Rectal smooth muscle tissue (tissue), 1 donor: Measurements from ENCODE around the gene CLEC16A.
"Not testable (repeated sequence)": the region's sequence is repeated elsewhere in the genome, so short reads cannot be mapped to it uniquely, and the experiment has no call there.

ENCODE experiments used
- H3K27ac ChIP-seq: one replicate; pipeline ENCODE4 v1.7.0; 2013; ENCODE audit warnings: low read depth, low read length, inconsistent platforms
- H3K27me3 ChIP-seq: one replicate; pipeline ENCODE4 v1.7.0; 2013; ENCODE audit warnings: low read length; ENCODE audit not compliant: control insufficient read depth, insufficient read depth
- H3K36me3 ChIP-seq: one replicate; pipeline ENCODE4 v1.7.0; 2013; ENCODE audit warnings: low read length; ENCODE audit not compliant: control insufficient read depth, insufficient read depth
- H3K4me1 ChIP-seq: one replicate; pipeline ENCODE4 v1.7.0; 2013; ENCODE audit warnings: low read length; ENCODE audit not compliant: control insufficient read depth, insufficient read depth
- H3K4me3 ChIP-seq: one replicate; pipeline ENCODE4 v1.7.0; 2013; ENCODE audit warnings: low read length
- H3K9ac ChIP-seq: one replicate; pipeline ENCODE4 v1.7.0; 2013; ENCODE audit warnings: low read length

Gene CLEC16A

DNA sequence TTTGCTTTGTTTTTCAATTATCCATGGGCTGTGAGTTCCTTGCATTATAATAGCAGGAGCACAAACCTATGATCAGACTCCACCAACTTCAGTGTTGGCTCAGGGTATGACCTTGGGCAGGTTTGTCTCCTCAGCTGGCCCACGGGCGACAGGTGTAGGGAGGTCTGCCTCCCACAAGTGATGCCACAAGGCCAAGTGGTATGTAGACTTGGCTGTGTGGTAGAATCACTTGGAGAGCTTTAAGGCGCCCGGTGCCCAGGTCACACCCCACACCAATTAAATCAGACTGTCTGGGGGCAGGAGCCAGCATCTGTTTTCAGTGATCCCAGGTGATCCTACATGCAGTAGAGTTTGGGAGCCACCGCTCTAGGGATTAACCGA is 153.4 kb downstream of the CLEC16A start:
- Histone ChIP-seq H3K36me3 (no peaks in the 10 kb centered on the region), H3K4me1 (peaks cover 42% of the 10 kb centered on the region), H3K4me3 (no peak overlapping the region), H3K9ac (no peak overlapping the region), H3K27me3 (no peaks in the 10 kb centered on the region), H3K27ac (no peak overlapping the region)

DNA sequence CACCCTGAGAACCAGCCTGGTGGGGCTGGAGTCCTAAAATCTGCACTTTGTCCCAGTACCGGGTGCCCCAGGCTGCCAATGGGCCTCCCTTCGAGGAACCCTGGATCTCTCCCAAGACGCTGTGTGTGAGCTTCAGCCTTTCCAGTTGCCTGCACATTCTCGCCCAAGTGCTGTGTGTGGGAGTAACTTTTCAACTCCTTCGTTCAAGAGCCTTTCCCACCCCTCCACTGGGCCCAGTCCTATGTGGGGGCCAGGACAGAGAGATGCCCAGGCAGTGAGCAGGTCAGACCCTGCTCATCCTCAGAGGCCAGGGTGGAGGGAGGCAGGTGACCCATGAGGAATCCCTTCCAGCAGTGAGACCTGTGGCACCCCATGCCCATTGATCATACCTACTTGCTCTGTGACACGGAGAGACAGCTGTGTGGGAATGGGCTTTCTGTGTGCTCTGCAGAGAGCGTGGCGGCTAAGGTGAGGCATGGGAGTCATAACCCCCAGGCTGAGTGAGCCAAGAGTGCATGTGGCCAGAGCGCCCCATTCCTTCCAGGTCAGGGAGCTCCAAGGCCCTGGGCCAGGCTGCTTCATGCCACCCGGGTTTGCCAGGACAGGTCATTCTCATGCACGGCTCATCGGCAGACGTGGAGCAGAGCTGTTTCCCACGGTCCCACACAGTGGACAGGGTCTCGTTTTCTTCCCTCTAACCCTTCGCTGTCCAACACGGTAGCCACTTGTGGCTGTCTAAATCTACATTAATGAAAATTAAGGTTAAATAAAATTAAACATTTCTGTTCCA is 154.4 kb downstream of the CLEC16A start:
- H3K9ac ChIP-seq: no peak overlapping the region
- H3K27me3 ChIP-seq: no peaks in the 10 kb centered on the region
- H3K4me3 ChIP-seq: no peak overlapping the region
- peaks cover 41% of the 10 kb centered on the region for H3K4me1 ChIP-seq
- no peaks in the 10 kb centered on the region for H3K36me3 ChIP-seq
- peak overlapping the region; percentile 11 for H3K27ac ChIP-seq

DNA sequence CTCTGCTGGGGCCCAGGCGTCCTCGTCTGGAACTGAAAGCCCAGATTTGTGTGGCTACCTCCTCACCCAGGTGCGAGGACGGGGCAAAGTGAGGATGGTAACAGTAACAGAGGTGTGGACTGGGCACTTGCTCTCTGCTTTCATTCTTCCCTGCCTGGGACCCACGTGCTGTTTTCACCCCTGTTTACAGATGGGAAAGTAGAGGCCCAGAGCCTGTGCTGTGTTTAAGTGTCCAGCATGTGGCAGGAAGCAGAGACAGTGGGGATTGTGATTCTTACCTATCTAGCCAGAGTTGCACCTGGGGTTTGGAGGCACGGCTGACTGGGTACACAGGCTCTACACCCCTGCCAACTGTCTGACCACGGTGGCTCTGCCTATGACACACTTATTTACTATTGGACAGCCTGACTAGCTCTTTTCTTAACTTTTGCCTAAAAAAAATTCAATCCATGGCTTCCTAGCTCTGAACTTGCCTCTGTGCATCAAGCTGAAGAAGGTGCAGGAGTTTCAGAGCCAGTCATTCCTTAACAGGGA is 155.4 kb downstream of the CLEC16A start:
- H3K27ac ChIP-seq: peak overlapping the region; percentile 80
- peaks cover 38% of the 10 kb centered on the region for H3K4me1 ChIP-seq
- no peak overlapping the region for H3K9ac ChIP-seq
- H3K36me3 ChIP-seq: no peaks in the 10 kb centered on the region
- H3K27me3 ChIP-seq: no peaks in the 10 kb centered on the region
- H3K4me3 ChIP-seq: no peak overlapping the region

DNA sequence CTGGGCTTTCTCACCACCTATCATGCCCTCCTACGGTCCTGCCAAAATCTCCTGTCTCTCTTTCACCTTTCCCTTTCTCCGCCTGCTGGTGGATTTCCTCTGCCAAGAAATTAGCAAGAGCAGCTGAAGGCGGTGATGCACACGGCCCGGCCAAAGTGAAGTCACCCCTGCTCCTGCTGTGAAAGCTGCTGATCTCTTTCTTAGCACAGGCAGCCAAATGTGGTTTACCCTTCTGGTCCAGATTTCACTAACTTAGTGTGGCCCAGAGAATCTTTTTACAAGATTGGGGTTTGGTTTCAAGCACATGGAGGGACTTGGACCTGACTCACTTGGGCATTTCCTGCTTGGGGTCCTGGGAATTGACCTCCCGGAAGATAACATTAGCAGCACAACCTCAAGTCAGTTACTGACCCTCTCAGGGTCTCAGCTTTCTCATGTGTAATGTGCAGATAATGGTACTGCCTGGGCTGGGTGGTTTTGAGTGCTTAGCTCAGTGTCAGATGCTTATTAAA is 155.9 kb downstream of the CLEC16A start:
- Histone ChIP-seq H3K27me3 (no peaks in the 10 kb centered on the region), H3K36me3 (no peaks in the 10 kb centered on the region), H3K27ac (peak overlapping the region; percentile 80), H3K4me1 (peaks cover 38% of the 10 kb centered on the region), H3K4me3 (no peak overlapping the region), H3K9ac (no peak overlapping the region)

DNA sequence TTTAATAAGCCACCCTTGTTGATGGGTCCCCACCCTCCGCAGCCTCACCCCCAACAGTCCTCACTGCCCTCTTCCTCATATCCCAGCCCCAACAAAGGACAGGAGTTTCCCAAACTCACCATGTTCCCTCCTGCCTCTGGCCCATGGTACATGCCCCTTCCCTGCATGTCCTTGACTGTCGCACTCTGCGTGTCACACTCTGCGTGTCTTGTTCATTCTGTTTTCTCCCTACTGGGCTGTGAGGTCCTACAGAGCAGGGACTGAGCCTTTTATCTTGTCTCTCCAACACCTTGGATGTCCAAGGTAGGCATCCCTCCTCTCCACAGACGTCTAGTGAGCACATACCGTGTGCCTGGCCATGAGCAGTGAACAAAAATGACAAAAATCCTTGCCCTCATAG is 156.9 kb downstream of the CLEC16A start:
- Histone ChIP-seq H3K36me3 (no peaks in the 10 kb centered on the region), H3K4me3 (no peak overlapping the region), H3K27me3 (no peaks in the 10 kb centered on the region), H3K27ac (peak overlapping the region; percentile 75), H3K9ac (no peak overlapping the region), H3K4me1 (peaks cover 38% of the 10 kb centered on the region)

DNA sequence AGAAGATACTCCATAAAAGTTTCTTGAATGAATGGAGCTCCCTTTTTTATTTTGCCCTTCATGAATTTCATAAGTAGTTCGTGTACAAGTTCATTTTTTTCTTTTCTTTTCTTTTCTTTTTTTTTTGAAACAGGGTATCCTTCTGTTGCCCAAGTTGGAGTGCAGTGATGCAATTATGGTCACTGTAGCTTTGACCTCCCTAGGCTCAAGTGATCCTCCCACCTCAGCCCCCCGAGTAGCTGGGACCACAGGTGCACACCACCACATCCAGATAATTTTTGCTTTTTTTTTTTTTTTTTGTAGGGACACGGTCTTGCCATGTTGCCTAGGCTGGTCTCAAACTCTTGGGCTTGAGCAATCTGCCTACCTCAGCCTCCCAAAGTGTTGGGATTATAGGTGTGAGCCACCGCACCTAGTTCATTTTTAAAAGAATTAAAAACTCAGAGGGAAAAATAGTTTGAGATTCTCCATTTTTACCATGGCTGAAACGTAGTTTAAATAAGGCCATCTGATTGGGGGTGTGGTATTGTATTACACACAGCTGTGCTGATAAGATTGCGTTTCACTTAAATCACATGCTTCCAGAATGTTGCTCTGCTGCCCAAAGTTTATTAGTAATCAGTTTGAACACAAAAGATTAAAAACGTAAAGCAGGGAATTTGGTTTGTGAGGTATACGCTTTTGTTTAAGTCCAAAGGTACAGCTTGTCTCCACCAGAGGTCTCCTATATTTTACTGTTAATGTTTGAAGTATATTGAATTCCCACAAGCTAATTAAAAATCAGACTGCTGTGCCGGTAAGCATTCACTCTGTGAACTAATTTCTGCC is 157.5 kb downstream of the CLEC16A start:
- no peaks in the 10 kb centered on the region for H3K36me3 ChIP-seq
- H3K4me1 ChIP-seq: peaks cover 38% of the 10 kb centered on the region
- H3K27me3 ChIP-seq: no peaks in the 10 kb centered on the region
- peak overlapping the region; percentile 75 for H3K27ac ChIP-seq
- no peak overlapping the region for H3K4me3 ChIP-seq
- H3K9ac ChIP-seq: no peak overlapping the region

DNA sequence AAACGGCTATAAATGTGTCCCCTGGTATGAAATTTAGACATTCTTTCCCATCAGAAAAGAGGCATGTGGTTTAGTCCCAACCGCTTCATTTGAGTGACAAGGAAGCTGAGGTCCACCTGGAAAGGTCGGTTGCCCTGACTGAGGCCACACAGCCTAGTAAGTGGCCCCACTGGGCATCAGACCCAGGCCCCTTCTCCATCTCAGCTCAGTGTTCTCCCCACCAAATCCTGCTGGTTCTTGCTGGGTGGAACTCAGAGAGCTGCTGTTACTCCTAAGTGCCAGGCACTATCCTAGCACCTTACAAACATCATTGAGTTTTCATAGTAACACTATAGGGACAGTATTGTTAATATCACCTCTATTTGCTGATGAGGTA is 158.1 kb downstream of the CLEC16A start:
- no peaks in the 10 kb centered on the region for H3K27me3 ChIP-seq
- no peak overlapping the region for H3K4me3 ChIP-seq
- no peak overlapping the region for H3K9ac ChIP-seq
- H3K36me3 ChIP-seq: no peaks in the 10 kb centered on the region
- H3K4me1 ChIP-seq: peaks cover 38% of the 10 kb centered on the region
- no peak overlapping the region for H3K27ac ChIP-seq

DNA sequence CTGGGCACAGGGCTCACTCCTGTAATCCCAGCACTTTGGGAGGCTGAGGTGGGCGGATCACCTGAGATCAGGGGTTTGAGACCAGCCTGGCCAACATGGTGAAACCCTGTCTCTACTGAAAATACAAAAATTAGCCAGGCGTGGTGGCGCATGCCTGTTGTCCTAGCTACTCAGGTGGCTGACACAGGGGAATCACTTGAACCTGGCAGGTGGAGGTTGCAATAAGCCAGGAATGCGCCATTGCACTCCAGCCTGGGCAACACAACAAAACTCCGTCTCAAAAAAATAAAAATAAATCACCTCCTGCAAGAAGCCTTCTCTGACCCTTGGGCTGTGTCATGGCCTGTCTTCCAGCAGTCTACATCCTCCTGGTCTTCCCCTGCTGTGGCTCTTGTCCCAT is 158.9 kb downstream of the CLEC16A start:
- not testable (repeated sequence) for H3K4me3 ChIP-seq, H3K9ac ChIP-seq, H3K27ac ChIP-seq, H3K36me3 ChIP-seq, H3K27me3 ChIP-seq
- H3K4me1 ChIP-seq: peaks cover 38% of the 10 kb centered on the region

DNA sequence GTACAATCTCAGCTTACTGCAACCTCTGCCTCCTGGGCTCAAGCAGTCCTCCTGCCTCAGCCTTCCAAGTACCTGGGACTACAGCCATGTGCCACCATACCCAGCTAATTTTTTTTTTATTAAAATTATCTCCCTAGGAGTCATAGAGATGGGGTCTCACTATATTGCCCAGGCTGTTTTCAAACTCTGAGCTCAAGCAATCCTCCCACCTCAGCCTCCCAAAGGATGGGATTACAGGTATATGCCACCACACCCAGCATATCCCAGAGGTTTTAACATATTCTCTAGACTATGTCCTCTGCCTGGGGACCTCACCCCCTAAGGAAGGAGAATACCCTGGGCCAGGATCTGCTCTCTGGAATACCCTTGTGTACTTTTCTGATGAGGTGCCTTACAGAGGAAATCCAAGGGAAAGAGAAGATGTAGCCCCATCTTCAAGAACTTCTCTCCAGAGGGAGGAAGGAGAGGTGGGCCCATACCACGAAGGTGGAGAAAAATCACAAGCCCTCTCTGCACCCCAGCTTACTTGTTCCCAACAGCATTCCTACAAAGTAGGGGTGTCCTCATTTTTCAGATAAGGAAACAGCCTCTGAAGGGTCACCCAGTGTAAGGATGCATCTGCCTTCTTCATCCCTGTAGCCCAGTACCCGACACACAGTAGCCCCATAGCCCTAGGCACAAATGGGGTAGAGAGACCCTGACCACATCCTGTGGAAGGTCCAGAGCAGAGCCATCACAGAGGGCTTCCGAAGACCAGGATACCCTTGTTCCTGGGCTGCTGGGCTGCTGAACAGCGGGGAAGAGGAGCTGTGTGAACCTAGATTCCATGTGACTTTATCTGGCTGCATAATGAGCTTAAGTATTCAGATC is 160.0 kb downstream of the CLEC16A start:
- Histone ChIP-seq H3K9ac (no peak overlapping the region), H3K4me3 (peak overlapping the region; percentile 4), H3K27me3 (no peaks in the 10 kb centered on the region), H3K27ac (peak overlapping the region; percentile 54), H3K36me3 (no peaks in the 10 kb centered on the region), H3K4me1 (peaks cover 29% of the 10 kb centered on the region)

DNA sequence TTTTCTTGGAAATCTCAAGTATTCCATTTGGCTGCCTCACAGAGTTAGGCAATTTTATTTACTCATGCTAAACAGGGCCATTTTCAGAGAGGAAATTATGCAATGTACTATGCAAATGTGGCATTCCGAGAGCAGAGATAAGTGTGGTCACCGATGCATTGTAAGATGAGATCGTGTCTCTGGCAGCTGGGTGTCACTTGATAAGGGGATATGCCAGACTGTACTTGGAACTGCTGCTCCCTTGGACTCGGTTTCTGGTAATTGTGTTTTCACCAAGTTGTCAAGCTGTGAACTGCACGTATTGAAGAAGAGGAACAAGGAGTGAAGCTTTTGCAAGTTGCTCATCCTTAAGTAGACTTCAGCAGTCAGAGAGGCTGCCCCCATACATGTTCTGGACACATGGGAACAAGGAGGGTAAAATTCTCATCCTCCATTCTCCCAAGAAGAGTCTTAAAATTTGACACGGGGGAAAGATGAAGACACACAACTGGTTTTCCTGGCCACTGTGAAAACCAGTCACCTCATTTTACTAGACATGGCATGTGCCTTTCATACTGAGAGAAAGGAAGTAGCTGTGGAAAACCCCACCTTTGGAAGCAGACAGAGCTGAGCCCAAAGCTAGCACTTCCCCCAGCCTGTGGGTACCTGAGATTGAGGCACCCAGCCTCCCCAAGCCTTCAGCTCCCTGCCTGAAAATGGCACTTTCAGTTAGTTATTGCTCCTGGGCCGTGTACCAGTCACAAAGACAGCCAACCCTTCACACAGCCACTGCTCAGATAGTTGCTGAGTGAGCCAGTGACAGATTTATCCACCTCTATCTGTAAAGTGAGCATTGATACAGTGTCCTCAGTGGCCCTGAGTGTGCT is 160.9 kb downstream of the CLEC16A start:
- Histone ChIP-seq H3K27me3 (no peaks in the 10 kb centered on the region), H3K36me3 (no peaks in the 10 kb centered on the region), H3K9ac (no peak overlapping the region), H3K4me1 (peaks cover 23% of the 10 kb centered on the region), H3K27ac (no peak overlapping the region), H3K4me3 (peak overlapping the region; percentile 4)

DNA sequence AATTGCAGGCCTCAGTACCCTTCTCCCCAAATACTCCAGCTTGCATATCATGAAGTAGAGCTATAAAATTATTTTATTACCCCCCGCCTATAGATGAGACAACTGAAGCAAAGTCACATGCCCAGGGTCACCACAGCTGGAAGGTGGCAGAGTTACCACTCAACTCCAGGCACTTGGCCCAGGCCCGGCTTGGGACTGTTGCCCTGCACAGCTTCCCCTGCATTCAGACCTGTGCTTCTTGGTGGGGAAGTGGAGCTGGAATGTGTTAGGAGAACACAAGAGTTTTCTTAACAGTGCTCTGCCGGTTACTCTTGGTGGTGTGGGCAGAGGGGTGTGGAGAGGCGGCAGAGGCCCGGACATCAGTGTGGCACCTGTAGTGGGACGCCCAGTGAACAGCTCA is 162.4 kb downstream of the CLEC16A start:
- H3K36me3 ChIP-seq: no peaks in the 10 kb centered on the region
- H3K4me1 ChIP-seq: peaks cover 10% of the 10 kb centered on the region
- no peak overlapping the region for H3K27ac ChIP-seq
- H3K27me3 ChIP-seq: no peaks in the 10 kb centered on the region
- H3K4me3 ChIP-seq: no peak overlapping the region
- H3K9ac ChIP-seq: no peak overlapping the region
